Lung (tissue), 12 donors: Measurements from ENCODE around the gene TGFB2. TPM values are rescaled to one million over a fixed set of nuclear protein-coding genes. Genes with fewer than 3 reads are reported as not detected.

Experiments used
- ATAC-seq: fragments of 200-7000 bp; cut with Tn5 transposase; one replicate; pipeline ENCODE4 v1.9.1; 2020; ENCODE audit warnings: moderate number of reproducible peaks; ENCODE audit not compliant: insufficient read depth, low FRiP score
- DNase-seq, 3 donors: peaks; one replicate each; pipeline ENCODE4 v3.0.0-alpha.2; 2013 to 2017
- H3K27ac ChIP-seq, 2 donors: one replicate each; pipeline ENCODE4 v1.5.1; 2013; ENCODE audit warnings: mild to moderate bottlenecking in 2 of 2, moderate library complexity in 2 of 2, control low read depth in 1 of 2, inconsistent platforms in 1 of 2, low read depth in 1 of 2, low read length in 1 of 2
- H3K27me3 ChIP-seq, 3 donors: one replicate each; pipeline ENCODE4 v1.5.1; 2013; ENCODE audit warnings: low read length in 2 of 3; ENCODE audit not compliant: control insufficient read depth in 3 of 3, insufficient read depth in 3 of 3
- H3K36me3 ChIP-seq, 4 donors: one replicate each; pipeline ENCODE4 v1.5.1; 2013; ENCODE audit warnings: low read length in 4 of 4, mild to moderate bottlenecking in 1 of 4, moderate library complexity in 1 of 4; ENCODE audit not compliant: control insufficient read depth in 4 of 4, insufficient read depth in 4 of 4
- H3K4me1 ChIP-seq, 5 donors: one replicate each; pipeline ENCODE4 v1.5.1; 2013; ENCODE audit warnings: low read length in 5 of 5, mild to moderate bottlenecking in 2 of 5, moderate library complexity in 1 of 5; ENCODE audit not compliant: control insufficient read depth in 5 of 5, insufficient read depth in 5 of 5
- H3K4me3 ChIP-seq: one replicate; pipeline ENCODE4 v1.5.1; 2013; ENCODE audit warnings: mild to moderate bottlenecking, control low read depth, moderate library complexity
- H3K9ac ChIP-seq, 2 donors: one replicate each; pipeline ENCODE4 v1.5.1; 2013; ENCODE audit warnings: low read length in 2 of 2, control low read depth in 1 of 2; ENCODE audit not compliant: insufficient read depth in 1 of 2
- H3K9me3 ChIP-seq, 4 donors: one replicate each; pipeline ENCODE4 v1.5.1; 2013; ENCODE audit warnings: low read length in 3 of 4, mild to moderate bottlenecking in 1 of 4, moderate library complexity in 1 of 4; ENCODE audit not compliant: control insufficient read depth in 4 of 4, insufficient read depth in 3 of 4
- CTCF ChIP-seq: IDR thresholded peaks from 2 replicates; pipeline ENCODE4 v1.5.1; 2012; ENCODE audit warnings: mild to moderate bottlenecking; ENCODE audit errors: control extremely low read depth, extremely low read depth
- WGBS, 2 donors: extraction: QIAGEN DNeasy Blood & Tissue Kit; methylation state at CpG; one replicate each; pipeline ENCODE4 v1.1.7; 2013; 5-methylcytosine and 5-hydroxymethylcytosine counted together
- polyA plus RNA-seq, 2 donors: library from polyadenylated mRNA; stranded (reverse); fragments of 200-250 nt; gene quantifications; one replicate each; pipeline ENCODE4 v1.2.1, GENCODE V29; 2013
- total RNA-seq, 2 donors: library from RNA; depleted of rRNA in 1 of 2; stranded (reverse); fragments of >200 nt in 1 of 2; gene quantifications; one replicate each; pipeline ENCODE4 v1.2.1, GENCODE V29; 2014 to 2021
- donor health status: control.
- donor health status: control.
- donor health status: Bipolar disorder and iron deficiency.
- donor health status: healthy.
- donor health status: DM: yes; HTN: yes; CAD: no.

TGFB2 gene
- total and polyA plus RNA-seq, 4 donors = 1.9 to 53.7 (median 3.8) TPM

DNA sequence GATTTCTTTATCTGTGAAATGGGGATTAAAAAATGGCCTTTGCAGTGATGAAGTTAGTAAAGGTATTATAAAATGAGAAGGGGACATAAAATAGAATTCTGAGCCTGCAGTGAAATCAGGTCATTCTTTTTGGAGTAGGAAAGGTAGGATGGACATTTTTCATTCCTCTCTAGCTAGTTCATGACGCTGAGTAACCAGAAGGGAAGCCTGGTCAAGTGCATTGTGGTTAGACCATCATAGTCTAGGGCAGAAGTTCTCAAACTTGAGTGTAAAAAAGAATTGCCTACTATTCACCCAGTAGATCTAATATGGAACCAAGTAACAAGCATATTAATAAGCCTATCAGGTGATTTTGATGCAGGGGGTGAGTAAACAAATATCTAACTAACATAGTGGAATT, 50.8 kb downstream of the TGFB2 start:
- Histone ChIP-seq H3K9me3 (no peaks in the 10 kb centered on the region), H3K4me1 (peaks cover 0 to 31% (median 13%) of the 10 kb centered on the region in 5 donors), H3K27ac (no peak overlapping the region), H3K27me3 (no peaks in the 10 kb centered on the region), H3K9ac (no peak overlapping the region), H3K4me3 (no peak overlapping the region), H3K36me3 (peaks cover 0 to 8% (median 0%) of the 10 kb centered on the region in 4 donors)
- ATAC-seq = no peak
- WGBS, 2 donors = 68 to 87% methylated on average over 1 of the region's 1 CpG
- no peak for DNase-seq
- no peak for TF ChIP-seq CTCF

- ATAC-seq (no peak), DNase-seq (peak in 1 of 3 donors; percentile 23)
- no peaks in the 10 kb centered on the region for H3K9me3 ChIP-seq
- peaks cover 0 to 4% (median 0%) of the 10 kb centered on the region in 4 donors for H3K36me3 ChIP-seq
- peak overlapping the region in 1 of 2 donors; percentile 18 for H3K27ac ChIP-seq
- H3K9ac ChIP-seq = no peak overlapping the region
- no peaks in the 10 kb centered on the region for H3K27me3 ChIP-seq
- H3K4me1 ChIP-seq = peaks cover 0 to 40% (median 23%) of the 10 kb centered on the region in 5 donors
- no peak overlapping the region for H3K4me3 ChIP-seq
- no peak for TF ChIP-seq CTCF
- 56 to 71% methylated on average over 8 of the region's 8 CpGs for WGBS, 2 donors
These were observed 52.7 kb downstream of the TGFB2 start for GRCh38 chr1:218397752-218398339.

GRCh38 chr1:218400624-218401023, 55.5 kb downstream of the TGFB2 start:
- no peak overlapping the region for H3K9ac ChIP-seq
- no peak overlapping the region for H3K4me3 ChIP-seq
- peaks cover 0 to 46% (median 23%) of the 10 kb centered on the region in 5 donors for H3K4me1 ChIP-seq
- no peaks in the 10 kb centered on the region for H3K9me3 ChIP-seq
- no peak overlapping the region for H3K27ac ChIP-seq
- ATAC-seq (no peak), DNase-seq (no peak)
- H3K36me3 ChIP-seq = peaks cover 0 to 11% (median 3%) of the 10 kb centered on the region in 4 donors
- TF ChIP-seq CTCF = no peak
- no peaks in the 10 kb centered on the region for H3K27me3 ChIP-seq
- WGBS, 2 donors = 85 to 94% methylated on average over 3 of the region's 3 CpGs

DNA sequence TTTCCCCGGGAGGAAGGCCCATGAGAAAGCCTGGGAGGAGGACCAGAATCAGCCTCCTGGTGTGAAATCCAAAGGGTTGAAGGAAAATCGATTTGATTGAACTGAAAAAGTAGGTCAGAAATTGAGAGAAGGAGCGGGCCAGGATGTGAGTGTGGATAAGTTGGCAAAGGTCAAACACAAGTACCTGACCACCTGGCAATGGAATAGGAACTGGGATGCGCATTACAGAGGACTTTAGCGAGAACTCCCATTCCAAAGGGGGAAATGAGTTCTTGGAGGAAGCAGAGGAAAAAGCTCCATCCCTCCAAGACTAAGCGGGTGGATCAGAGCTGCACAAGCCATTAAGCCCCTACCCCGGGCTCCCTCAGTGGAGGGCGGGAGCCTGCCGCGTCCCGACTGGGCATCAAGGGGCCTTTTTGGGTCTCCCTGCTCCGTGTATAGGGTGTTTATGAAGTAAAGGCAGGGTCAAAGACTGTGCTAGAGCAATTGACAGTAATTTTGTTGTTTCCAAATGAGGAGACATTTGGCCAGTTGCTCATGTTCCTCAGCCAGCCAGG, 56.4 kb downstream of the TGFB2 start:
- H3K9ac ChIP-seq = peak overlapping the region; percentile 3 to 62
- DNase-seq = no peak
- no peak for TF ChIP-seq CTCF
- H3K4me1 ChIP-seq = peaks cover 0 to 48% (median 23%) of the 10 kb centered on the region in 5 donors
- no peak overlapping the region for H3K4me3 ChIP-seq
- 83 to 87% methylated on average over 12 of the region's 12 CpGs for WGBS, 2 donors
- peak overlapping the region in 1 of 2 donors; percentile 4 for H3K27ac ChIP-seq
- no peaks in the 10 kb centered on the region for H3K27me3 ChIP-seq
- peaks cover 0 to 18% (median 5%) of the 10 kb centered on the region in 4 donors for H3K36me3 ChIP-seq
- H3K9me3 ChIP-seq = no peaks in the 10 kb centered on the region
- ATAC-seq = no peak
